GM10266 (cell line): ENCODE results near the gene BAIAP2.

ENCODE experiments used
- DNase-seq: peaks from one replicate; pipeline ENCODE4 v3.0.0; 2012; ENCODE audit errors: extremely low spot score
- TF ChIP-seq, protein P1 (sequence below): IDR thresholded peaks from 2 replicates; pipeline ENCODE4 v1.5.1; 2012; ENCODE audit warnings: mild to moderate bottlenecking, low read depth; ENCODE audit not compliant: control insufficient read depth, insufficient read depth; ENCODE audit errors: missing control alignments

BAIAP2 gene

DNA sequence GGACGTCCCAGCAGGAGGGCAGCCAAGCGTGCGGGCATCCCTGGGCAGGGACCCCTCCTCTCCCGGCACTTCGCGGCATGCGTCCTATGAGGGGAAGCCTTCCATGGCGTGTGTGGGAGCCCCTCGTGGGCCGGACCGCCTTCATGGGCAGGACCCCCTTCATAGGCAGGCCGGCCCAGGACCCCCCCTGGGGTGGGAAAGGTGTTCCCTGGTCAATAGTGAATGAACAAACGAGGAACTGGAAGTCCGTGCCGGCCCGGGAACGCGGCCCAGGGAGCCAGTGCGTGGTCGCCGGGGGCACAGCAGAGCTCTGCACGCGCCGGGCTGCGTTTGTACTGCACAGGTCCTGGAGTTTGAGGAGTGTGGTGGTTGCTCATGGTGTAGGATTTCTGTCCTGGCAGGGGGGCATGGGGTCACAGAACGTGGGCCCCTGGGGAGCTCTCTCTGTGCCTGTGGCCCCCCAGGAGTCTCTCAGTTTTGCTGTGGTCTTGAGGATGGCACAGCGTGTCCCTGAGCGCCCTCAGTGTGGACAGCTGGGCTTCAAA is 13.9 kb downstream of the BAIAP2 start:
- TF ChIP-seq, protein P1, sequence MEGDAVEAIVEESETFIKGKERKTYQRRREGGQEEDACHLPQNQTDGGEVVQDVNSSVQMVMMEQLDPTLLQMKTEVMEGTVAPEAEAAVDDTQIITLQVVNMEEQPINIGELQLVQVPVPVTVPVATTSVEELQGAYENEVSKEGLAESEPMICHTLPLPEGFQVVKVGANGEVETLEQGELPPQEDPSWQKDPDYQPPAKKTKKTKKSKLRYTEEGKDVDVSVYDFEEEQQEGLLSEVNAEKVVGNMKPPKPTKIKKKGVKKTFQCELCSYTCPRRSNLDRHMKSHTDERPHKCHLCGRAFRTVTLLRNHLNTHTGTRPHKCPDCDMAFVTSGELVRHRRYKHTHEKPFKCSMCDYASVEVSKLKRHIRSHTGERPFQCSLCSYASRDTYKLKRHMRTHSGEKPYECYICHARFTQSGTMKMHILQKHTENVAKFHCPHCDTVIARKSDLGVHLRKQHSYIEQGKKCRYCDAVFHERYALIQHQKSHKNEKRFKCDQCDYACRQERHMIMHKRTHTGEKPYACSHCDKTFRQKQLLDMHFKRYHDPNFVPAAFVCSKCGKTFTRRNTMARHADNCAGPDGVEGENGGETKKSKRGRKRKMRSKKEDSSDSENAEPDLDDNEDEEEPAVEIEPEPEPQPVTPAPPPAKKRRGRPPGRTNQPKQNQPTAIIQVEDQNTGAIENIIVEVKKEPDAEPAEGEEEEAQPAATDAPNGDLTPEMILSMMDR = no peak
- DNase-seq = no peak

DNA sequence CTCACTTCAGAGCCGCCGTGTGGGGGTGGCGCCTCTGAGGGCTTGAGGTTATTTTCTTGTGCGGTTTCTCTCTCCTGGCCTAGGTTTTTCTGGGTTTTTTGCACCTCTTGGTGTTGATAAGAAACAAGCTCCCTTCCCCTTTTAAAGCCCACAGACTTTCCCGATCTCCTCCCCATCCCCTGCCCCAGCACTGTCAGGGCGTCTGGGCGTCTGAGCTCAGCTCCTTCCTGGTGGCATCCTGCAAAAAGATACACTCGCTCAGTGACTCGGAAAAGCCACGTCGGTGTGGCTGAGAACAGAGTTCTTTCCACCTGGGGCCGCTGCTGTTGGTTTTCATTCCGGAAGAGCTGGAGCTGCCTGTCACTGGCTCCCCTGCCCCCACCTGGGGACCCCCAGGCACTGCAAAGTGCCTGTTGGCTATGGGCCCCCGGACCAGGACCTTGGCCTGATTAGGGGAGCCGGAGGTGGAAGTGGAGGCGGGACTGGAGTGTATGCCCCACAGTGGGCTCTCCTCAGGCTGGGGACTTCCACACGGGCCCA is 14.5 kb downstream of the BAIAP2 start:
- peak; percentile 56 for DNase-seq
- TF ChIP-seq, protein P1 = no peak

DNA sequence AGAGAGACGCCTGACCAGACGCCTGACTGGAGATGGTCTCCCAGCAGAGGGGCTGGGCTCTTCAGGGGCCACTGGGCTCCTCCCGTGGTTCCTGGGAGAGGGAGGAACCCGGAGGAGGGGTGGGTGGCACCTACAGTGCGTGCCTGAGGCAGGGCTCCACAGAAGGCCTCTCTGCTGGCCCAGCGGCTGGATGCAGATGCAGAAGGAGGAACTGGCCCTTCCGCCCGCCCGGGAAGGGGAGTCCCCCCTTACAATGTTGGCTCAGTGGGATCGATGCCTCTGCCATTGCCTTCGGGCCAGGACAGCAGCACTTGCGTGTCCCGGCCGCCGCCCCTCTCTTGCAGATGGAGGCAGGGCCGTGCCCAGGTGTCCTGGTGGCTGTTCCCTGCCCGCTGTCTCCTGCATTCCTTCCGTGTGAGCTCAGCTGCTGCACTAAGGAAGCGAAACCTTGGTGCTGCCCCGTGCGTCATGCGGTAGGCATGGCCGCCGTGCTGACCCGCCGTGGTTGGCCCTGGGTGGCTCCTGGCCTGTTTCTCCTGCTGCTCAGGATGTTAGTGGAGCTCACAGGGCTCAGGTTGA is 15.1 kb downstream of the BAIAP2 start:
- TF ChIP-seq, protein P1 = no peak
- DNase-seq = no peak

DNA sequence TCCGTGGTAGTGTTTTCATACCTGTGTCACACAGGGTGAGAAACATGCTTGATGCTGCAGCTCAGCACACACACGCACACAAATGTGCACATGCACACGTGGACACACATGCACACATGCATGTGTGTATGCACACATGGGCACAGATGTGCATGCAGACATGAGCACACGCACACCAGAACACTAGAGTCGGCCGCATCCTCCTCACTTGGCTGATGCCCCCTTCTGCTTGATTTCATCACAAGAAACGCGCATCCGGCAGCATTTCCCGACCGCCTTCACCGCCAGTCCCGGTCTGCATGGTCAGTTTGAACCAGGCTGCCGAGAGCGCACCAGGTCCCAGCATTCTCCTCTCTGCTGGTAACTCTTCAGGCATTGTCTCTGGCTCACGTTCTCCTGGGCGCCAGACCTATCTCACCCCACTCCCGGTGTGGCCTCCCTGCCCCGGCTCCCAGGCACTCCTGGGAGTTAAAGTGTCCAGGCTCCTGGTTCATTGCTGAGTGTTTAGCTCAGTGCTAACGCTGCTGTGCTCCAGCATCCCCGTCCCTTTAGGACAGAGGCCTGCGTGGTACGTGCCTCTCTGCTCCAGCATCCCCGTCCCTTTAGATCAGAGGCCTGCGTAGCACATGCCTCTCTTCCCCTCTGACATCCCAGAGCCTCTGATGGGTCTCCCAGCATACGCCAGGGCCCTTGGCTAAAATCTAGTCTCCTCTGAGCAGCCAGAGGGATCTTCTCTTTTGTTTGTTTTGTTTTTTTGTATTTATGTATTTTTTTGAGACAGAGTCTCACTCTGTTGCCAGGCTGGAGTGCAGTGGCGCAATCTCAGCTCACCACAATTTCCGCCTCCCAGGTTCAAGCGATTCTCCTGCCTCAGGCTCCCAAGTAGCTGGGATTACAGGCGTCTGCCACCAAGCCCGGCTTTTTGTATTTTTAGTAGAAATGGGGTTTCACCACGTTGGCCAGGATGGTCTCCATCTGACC is 16.0 kb downstream of the BAIAP2 start:
- no peak for DNase-seq
- TF ChIP-seq, protein P1 = no peak

DNA sequence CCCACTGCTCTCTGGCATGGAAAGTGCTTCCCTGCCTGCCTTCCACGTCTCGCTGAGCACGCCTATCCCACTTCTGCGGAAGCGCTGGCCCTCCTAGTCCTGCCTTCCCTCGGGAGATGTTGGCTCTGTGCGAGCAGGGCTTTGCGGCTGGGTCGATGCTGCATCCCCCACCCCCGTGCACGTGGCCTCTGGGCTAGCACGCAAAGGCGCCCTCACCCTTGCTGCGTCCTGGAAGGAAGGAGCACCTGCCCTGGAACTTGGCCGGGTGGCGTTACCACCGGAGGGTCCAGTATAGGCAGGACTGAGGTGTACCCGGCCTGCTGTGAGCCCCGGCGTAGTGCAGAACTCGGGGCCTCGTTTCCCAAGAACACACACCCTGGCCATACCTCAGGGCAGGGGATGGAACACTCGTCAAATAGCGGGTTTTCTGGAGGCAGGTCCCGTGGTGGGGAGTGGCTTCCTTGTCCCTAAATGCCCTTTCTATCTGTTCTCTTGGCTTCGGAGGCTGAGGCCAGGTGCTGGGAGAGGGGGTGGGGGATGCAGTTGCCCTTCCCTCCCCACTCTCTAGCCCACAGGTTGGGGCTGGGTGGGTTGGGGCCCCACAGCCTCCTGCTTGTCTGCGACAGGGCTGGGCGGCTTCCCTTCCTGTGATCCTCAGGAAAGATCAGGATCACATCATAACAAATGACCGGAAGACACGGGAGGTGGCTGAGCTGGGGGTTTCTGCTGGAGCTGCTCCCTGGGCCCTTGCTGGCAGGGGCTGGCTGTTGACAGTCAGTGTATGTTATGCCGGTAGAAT is 17.4 kb downstream of the BAIAP2 start:
- TF ChIP-seq, protein P1 = no peak
- no peak for DNase-seq

DNA sequence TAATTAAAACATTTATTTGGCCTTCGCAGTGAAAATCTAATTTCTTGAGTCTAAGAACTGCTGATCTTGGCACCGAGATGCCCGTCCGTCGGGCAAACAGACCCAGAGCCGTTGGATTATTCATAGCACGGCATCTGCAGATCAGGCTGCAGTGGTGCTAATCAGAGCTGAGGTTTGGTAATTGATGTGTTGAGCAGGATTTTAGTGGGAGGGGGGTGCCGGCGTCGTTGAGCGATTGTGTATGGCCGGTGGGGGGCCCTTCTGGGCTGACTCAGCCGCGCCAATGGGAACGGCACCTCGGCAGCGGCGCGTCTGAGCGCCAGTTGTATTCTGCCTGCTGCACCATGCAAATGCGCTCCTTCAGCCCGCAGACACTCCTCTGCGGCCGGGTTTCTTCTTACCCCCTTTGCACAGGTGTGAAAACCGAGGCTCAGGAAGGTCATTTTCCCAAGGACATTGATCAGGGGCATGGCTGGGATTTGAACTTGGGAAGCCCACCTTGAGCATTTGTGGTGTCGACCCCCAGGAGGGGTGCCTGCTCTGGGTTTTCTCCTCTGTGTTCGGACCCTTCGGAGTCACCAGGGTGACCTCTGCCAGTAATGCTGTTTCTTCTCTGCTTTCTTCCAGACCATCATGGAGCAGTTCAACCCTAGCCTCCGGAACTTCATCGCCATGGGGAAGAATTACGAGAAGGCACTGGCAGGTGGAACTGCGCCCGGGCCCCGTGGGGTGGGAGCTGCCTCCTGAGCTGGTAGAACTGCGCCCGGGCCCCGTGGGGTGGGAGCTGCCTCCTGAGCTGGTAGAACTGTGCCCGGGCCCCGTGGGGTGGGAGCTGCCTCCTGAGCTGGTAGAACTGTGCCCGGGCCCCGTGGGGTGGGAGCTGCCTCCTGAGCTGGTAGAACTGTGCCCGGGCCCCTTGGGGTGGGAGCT is 18.4 kb downstream of the BAIAP2 start:
- TF ChIP-seq, protein P1 = no peak
- no peak for DNase-seq
